ENCODE measurements around the gene ASB6.
A peak's percentile ranks its signal among the peaks of the same experiment; 100 is the strongest.
"Not testable (repeated sequence)": the region's sequence is repeated elsewhere in the genome, so short reads cannot be mapped to it uniquely, and the experiment has no call there.

Gene ASB6

DNA sequence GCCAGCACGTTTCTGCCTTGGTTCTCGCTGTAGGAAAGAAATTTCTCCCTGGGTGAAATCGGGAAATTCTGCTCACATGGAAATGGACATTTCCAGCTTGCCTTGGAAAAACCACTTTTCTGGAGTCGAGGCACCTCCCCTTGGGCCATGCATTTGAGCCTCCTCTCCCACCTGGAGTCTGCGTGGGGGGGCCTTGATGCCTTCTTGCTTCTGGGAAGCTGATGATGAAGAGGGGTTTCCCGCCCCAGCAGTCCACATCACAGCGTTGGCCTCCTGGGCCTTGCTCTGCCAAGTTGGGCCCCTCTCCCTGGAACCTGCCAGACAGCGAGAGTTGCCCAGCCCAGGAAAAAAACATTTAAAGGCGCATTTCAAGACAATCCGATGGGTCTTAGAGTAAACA lies 1.8 kb upstream of the ASB6 start:
- DNase-seq (ENCODE audit: low spot score), result no peak

DNA sequence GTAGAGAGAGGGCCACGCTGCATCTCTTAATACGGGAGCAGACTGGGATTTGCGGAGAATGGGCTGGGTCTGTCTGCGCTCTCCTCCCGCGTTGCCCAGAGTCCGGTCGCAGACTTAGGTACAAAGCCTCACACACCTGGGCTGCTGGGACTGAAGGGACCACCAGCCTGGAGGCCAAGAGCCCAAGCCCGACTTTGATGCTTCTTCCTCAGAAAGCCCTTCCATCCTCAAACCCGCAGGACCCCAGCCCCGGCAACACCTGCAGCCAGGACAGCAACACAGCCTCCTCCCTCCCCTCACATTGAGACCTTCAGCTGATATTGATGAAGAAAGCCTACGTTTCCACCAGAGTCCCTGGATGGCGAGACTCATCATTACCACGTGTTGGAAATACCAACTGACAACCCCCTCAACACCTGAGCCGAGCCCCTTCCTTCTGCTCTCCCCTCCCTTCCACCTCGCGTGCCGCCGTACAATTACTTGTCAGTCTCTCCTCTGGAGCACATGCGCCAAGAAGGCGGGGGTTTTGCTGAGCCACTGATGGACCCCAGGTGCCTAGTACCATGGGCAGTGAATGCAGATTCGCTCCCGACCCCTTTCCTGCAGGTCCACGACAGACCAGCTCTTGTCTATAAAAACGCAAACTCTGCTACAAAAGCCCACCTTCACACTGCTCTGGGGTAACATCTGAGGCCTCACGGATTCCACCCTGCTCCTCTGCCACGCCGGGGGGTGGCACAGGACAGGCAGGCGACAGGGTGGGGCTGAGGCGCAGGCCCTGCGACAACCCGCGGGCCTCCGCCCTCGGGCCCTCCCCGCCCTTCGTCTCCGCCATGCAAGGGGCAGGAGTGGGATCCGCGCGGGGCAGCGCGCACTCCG lies 841 bp downstream of the ASB6 start:
- DNase-seq (ENCODE audit: low spot score), result peak; percentile 56

DNA sequence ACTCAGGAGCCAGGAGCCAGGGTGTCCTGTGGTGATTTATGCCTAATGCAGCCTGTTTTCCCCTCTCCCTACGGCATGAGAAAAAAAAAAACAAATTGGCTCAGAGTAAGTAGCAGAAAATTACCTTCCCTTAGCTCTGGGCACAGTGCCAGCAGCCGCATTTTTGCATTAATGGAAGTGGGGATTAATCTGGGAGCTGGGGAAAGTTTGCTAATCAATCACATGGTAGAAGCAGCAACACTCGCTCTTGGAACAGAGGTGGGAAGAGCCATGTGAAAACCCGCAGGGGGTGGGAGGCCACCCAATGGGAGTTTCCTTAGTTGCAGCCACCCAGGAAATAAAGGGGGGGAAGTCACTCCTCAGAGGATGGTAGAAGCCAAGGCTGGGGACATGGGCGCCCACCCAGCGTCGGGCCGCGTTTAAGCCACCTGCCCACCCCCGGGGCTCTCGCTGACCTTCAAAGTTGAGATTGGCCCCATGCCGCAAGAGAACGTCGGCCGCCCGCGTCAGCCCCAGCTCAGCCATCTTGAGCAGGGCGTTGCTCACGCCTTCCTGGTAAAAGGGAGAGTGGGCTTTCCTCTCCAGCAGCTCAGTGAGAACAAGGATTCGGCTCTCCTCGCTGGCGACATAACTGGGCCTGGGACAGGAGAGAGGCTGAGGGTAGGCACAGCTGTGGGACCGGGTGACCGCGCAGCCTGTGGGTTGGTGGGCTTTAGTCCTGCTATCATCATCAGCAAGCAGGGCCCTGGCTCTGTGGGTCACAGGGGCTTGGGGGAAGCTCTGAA lies 1.7 kb downstream of the ASB6 start:
- DNase-seq (ENCODE audit: low spot score), result peak; percentile 78

DNA sequence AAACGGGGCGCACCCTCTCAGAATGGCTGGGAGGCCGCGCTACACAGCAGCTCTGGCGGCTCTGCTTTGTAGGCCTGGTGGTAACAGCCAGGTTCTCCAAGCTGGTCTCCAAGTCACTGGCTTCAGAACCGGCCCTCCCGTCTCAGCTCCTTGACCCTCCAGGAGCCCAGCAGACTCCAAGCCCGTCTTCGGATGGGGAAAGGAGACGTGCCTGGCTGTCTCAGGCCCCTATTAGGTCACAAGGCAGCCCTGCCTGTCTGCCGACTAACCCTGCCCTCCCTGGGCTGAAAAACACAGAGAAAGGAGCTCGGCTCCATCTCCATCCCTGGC lies 2.2 kb downstream of the ASB6 start:
- DNase-seq (ENCODE audit: low spot score), result no peak

DNA sequence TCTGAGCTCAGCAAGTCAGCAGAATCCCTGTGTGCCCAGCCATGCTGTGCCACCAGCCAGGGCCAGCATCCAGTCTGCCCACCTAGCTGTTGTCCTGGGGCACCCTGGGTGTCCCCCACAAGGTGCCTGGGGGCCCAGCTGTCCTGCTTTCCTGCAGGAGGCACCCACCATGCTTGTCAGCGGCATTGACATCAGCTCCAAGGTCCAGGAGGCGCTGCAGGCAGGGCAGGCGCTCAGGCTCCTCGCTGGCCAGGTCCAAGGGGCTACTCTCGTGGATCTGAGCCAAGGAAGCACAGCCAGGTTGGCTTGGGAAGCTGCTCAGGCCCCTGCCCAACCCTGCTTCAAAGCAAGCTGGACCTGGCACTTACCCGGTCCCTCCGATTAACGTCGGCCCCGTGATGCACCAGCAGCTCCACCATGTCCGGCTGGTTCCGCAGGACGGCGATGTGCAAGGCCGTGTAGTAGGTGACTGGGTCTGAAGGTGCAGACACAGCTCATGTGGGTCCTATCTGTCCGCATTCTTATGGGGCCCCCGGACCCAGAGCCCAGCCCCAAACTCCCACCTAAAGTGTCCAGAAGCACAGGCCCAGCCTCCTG lies 2.8 kb downstream of the ASB6 start:
- DNase-seq (ENCODE audit: low spot score), result no peak

DNA sequence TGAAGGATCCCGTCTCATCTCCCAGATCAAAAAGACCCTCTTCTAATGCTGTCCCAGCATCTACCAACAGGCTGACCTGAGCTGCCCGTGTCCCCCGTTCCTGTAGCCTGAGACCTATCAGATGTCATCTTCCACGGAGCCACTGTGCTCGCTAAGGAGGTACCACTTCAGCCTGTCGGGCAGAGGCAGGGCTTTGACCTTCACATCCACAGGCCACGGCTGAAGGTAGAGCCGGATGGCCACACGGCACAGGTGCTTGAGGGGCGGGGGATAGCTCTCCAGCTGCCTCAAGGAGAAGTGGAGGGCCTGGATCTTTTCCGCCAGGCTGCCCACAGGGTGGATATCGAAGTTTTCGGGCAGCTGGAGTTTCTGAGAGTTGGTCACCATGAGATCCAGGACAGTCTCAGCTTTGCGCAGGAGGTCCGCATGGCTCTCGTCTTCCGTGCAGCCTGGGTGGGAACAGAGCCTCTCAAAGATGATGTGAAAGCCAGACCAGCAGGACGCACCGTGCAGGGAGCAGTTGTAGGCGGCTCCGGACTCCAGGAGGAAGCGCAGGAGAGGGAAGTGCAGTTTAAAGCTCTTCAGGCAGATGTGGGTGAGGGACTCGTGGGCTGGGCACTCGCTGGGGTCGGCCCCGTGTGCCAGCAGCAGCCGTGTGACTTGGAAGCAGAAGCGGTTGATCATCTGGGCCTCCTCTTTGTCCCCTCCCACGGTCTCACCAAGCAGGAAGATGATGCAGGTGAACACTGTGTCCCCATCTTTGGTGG lies 4.1 kb downstream of the ASB6 start:
- no peak for DNase-seq (ENCODE audit: low spot score)

DNA sequence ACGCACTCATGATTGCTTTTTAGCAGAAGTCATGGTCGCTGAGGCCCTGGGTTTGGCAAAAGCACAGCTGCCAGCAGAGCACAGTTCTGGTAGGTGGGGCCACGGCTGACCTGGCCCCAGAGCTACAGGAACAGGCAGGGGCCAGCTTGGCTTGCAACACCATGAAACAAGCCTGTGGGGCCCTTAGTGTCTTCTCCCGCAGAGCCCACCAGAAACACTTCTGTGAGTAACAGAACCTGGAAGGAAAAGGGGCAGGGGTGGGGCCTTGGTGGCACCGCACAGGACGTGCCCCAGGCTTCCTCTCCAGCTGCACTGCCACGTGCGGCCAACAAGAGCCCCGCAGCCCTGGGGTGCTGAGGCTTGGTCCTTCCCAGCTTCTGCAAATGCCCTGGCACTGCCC lies 4.8 kb downstream of the ASB6 start:
- no peak for DNase-seq (ENCODE audit: low spot score)

DNA sequence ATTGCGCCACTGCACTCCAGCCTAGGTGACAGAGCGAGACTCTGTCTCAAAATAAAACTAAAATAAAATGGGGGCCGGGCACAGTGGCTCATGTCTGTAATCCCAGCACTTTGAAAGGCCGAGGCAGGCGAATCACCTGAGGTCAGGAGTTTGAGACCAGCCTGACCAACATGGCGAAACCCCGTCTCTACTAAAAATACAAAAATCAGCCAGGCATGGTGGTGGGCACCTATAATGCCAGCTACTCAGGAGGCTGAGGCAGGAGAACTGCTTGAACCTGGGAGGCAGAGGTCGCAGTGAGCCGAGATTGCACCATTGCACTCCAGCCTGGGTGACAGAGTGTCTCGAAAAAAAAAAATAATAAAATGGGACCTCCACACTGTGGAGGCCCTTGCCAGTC lies 5.6 kb downstream of the ASB6 start:
- DNase-seq (ENCODE audit: low spot score), result not testable (repeated sequence)

DNA sequence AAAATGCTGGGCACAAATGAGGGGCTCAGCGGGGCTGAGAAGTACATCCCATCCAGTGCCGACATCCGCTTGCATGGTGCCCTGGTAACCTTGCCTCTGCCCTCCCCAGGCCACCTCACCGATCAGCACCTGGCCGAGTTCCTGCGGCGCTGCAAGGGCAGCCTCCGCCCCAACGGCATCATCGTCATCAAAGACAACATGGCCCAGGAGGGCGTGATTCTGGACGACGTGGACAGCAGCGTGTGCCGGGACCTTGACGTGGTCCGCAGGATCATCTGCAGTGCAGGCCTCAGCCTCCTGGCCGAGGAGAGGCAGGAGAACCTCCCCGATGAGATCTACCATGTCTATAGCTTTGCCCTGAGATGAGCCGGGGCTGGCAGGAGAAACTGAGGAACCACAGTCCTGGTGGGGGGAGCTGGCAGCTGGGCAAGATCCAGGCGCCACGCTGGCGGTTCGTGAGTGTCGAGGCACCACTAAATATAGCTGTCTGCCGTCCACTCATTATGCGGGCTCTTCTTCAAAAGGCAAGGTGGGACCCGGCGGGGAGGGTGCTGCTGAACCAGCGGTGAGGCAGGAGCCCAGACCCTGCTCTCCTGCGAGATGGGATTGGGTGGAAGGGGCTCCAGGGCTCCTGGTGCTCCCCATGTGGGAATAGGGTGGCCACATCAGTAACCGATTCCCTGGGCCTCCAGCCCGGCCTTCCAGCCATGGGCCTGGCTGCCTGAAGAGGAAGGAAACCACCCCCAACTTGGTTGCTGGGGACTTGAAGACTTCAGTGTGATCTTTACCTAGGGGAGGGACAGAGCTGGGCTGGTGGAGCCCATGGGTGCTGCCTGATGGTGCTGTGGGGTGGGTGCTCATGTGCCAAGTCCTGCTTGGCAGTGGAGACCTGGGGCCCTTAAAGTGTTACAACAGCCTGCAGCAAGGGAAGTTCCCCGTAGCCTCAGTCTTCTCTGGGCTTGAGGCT lies 6.6 kb downstream of the ASB6 start:
- DNase-seq (ENCODE audit: low spot score), result no peak

DNA sequence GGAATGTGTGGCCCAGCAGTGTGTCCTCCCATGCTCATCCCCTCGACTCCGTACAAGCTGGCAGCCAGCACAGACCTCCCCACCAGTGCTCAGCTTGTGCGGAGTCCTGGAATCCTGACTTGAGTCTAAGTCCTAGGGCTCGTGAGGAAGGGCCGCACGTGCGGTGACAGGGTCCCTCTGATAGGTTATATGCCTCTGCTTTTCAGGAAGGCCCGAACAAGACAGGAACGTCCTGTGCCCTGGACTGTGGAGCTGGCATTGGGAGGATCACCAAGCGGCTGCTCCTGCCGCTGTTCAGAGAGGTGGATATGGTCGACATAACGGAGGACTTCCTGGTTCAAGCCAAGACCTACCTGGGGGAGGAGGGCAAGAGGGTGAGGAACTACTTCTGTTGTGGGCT lies 8.1 kb downstream of the ASB6 start:
- DNase-seq (ENCODE audit: low spot score), result no peak

DNA sequence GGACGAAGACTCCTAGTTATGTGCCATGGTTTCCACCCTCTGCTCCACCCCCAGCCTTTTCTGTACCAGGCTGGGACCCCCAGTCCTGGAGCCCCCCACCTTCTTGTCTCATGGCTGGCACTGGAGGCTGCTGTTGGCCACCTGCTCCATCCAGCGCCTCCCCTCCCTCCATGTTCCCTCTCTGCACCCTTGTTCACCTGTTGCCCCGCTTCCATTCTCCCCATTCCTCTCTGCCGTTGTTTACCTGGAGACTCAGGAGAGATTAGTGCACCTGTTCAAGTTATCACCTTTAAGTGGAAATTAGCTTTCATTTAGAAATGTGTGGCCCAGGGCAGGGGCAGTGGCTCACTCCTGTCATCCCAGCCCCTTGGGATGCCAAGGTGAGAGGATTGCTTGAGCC lies 8.7 kb downstream of the ASB6 start:
- no peak for DNase-seq (ENCODE audit: low spot score)

DNA sequence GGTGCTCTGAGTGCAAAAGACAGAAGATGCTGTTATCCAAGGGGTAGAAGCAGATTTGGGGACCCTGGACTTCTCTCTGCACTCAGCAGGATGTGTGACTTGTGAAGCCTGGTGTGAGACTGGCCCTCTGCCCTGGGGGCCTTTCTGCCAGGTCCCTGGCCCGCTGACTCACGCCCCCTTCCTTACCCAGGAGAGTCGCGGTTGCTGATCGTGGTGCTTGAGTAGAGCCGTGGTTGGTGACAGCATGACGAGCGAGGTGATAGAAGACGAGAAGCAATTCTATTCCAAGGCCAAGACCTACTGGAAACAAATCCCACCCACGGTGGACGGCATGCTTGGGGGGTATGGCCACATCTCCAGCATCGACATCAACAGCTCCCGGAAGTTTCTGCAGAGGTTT lies 9.5 kb downstream of the ASB6 start:
- no peak for DNase-seq (ENCODE audit: low spot score)

DNA sequence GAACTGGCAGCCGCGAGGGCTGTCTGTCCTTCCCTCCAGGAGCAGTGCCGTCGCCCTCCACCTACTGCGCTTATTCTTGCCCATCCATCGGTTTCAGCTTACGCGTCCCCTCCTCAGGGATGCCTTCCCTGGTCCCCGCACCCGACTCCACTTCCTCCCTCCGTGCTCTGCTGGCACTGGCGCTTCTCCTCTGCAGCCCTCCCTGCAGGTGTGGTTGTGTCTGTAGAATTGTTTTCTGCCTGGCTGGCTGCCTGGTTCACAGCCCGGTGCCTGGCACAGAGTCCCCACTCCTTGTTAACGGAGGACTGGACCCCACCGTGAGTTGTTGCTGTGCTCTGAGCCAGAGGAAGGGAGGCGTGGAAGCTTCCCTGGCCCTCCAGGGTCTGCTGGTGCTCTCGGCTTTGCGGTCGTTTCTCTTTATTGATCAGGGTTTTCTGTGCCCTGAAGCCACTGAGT lies 10.2 kb downstream of the ASB6 start:
- no peak for DNase-seq (ENCODE audit: low spot score)

DNA sequence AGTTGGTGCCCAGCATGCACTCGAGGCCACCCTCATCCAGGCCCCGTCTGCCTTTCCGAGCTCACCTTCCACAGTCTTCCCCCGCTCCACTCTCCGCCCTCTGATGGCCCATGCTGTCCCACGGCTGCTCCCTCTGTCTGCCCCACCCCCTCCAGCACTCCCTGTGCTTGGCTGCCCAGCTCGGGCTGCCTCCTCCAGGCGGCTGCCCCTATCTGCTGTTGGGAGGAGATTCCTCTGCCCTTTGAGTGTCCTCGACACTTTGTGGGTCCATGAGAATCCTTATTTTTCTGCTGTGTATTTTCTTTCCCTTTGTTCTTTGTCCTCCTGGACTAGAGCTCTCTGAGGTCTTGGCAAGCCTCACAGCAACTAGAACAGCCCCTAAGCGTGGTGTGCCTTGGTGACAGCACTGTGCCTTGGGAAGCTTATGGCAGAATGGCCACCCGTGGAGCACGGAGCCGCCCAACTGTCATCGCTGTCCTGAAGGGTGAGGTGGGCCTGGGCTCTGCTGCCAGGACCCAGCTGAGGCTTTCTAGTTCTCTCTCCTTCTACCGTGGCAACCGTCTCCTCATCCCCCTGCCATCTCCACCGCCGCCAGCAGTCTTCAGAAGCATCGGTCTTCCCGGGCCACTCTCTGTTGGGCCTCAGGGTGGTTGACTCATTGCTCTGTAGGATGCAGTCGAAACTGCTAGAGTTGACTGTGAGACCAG lies 10.8 kb downstream of the ASB6 start:
- DNase-seq (ENCODE audit: low spot score), result no peak

DNA sequence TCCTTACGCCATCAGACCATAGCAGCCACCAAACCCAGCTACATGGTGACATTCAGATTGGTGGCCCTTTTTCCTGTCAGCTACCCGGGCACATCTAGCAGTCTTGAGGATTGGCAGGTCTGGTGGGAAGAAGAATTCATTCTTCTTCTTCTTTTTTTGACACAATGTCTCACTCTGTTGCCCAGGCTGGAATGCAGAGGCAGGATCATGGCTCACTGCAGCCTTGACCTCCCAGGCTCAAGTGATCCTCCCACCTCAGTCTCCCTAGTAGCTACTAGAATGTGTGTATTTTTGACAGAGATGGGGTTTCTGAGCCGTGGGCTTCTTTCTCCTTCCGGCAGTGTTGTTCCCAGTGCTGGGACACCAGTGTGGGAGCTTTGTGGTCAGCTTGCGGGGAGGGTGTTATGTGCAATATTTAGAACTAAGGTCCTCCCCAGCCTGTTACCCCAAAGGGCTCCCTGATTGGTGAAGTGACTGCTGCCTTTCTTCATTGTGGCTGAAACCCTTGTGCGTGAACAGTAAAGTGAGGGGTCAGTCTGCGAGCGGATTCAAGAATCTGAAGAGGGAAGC lies 12.6 kb downstream of the ASB6 start:
- no peak for DNase-seq (ENCODE audit: low spot score)

DNA sequence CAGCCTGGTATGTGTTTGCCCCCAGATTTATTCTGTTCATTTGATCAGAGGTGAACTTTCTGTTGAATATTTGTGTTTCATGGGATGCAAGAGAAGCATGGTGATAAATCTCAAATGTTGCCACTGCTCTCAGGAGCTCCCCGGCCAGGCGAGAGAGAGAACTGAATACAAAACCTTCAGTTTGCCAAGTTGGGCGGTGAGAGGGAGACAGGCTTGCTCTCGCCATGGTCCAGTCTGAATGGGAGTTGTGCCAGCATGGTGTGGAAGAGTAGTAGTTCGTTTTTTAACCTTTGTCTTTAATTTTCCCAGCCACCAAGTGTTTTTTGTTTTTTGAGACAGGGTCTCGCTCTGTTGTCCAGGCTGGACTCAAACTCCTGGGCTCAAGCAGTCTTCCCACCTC lies 13.2 kb downstream of the ASB6 start:
- no peak for DNase-seq (ENCODE audit: low spot score)

DNA sequence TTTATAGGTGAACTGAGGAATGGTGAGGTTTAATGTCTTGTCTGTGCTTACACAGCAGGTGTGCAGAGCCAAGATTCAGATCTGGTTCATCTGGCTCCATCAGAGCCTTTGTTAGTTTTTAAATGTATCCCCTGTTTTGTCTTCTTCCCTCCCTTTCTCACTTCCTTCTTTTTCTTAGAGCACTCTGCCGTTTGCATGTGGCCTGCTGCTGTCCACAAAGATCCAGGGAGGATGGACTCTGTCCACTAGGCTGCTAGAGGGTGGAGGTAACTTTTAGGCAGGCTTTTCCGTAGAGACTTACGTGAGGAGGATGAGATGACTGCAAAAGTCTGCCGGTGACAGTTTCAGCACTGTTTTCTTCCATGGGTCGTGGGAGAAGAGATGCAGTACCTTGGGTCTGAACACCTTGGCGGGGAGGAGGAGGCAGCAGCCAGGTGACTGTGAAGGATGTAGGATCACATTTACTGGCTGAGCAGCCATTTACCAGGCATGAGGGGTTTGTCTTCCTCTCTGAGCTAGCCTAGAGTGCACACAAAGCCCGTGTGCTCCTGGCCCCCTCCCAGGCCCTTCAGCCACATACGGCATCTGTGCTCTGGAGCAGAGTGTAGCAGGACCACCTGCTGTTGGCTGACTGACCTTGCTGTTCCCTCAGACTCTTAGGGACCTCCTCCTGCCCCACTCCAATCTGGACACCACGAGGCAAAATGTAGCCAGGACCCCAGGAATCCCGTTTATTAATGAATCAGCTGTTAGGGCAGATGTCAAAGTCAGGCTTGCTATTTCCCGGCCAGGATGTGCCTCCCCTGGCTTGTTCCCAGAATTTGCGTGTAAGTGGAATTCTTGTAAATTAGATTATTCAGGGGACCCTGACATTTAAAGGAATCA lies 14.2 kb downstream of the ASB6 start:
- DNase-seq (ENCODE audit: low spot score), result no peak

DNA sequence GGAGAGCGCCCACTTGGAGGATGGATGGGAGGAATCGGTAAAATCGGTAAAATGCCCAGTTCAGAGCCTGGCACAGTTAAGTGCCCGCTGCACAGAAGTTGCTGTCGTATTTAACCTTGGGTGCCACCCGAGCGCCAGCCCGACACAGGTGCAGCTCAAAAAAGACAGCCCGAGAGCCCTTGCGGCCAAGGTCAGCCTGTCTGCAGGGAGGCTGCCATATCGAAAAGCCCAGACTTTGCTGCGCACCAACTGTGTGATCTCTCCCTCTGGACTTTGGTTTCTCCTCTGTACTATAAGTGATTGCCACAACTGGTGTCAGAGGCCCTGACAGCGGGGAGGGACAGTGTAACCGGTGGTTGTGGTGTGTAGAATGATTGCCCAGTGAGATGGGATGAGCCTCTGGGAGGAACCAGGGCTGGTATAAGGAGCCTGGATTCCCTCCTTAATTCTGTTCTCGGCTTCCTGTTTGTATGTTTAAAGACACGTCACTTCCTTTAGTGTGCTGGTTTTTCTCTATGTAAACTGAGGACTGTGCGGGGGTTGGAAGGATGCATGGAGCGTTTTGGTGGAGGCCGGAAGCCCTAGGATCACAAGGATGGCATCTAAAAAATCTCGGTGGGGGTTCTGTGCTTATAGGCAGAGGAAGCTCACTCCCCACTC lies 15.2 kb downstream of the ASB6 start:
- no peak for DNase-seq (ENCODE audit: low spot score)

Data from D341Med (cell line).